ENCODE results near the gene KASH5.

The KASH5 gene

DNA sequence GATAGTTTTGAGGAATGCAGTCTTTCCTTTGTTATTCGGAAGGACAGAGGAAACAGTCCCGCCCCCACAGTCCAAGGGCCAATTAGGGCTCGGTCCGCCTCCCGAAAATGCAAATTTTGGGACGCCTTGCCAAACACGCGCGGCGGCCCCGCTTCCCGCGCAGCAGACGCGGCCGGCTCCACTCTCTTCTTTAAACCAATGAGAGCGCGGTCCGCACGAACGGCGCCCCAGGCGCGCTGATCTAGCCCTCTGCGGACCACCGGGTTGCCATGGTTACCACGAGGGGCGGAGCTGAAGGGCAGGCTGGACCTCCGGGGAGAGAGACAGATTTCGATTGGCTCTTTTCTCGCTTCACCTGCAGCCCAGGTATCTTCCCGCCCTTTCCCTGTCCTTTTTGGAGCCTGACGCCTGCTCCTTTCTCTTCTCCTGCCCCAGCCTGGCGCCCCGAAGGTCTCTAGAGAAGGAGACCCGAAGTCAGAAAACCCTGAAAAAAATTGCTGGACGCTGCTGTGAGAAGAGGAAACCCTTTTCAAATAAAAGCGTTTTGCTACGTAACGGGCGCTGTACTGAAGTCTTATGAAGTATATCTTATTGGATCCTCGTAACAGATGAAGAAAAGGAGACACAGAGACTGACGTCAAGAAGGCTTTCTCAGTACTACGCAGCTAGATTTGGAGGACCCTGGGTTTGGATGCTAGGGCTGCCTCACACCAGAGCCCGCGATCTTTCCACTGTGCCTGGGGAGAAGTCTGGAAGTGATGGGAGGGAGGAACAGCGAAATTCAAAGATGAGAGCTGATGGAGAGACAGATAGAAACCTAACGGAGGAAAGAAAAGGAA lies 33.2 kb downstream of the KASH5 start:
- TF ChIP-seq, protein P1, sequence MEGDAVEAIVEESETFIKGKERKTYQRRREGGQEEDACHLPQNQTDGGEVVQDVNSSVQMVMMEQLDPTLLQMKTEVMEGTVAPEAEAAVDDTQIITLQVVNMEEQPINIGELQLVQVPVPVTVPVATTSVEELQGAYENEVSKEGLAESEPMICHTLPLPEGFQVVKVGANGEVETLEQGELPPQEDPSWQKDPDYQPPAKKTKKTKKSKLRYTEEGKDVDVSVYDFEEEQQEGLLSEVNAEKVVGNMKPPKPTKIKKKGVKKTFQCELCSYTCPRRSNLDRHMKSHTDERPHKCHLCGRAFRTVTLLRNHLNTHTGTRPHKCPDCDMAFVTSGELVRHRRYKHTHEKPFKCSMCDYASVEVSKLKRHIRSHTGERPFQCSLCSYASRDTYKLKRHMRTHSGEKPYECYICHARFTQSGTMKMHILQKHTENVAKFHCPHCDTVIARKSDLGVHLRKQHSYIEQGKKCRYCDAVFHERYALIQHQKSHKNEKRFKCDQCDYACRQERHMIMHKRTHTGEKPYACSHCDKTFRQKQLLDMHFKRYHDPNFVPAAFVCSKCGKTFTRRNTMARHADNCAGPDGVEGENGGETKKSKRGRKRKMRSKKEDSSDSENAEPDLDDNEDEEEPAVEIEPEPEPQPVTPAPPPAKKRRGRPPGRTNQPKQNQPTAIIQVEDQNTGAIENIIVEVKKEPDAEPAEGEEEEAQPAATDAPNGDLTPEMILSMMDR (conservative IDR thresholded peaks at IDR 0.05; ENCODE audit: low read depth, low read length) = no peak
- no peak for DNase-seq (ENCODE audit: low read depth)
- H3K4me3 ChIP-seq (ENCODE audit: low read length) = peak overlapping the region; percentile 12

DNA sequence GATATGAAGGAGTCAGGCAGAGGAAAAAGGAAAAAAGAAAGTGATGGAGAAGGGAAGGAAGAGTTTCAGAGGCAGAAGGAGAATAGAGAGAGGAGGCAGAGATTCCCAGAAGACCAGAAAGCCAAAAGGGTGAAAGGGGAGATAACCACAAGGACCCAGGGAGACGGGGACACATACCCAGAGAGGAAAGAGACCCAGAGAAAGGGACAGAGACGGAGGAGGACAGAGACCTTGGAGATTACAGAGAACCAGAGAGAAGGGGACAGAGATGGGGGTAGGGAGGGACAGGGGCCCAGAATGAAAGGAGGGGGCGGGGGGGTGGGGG lies 33.8 kb downstream of the KASH5 start:
- no peak overlapping the region for H3K4me3 ChIP-seq (ENCODE audit: low read length)
- no peak for DNase-seq (ENCODE audit: low read depth)
- TF ChIP-seq, protein P1 (conservative IDR thresholded peaks at IDR 0.05; ENCODE audit: low read depth, low read length) = no peak

DNA sequence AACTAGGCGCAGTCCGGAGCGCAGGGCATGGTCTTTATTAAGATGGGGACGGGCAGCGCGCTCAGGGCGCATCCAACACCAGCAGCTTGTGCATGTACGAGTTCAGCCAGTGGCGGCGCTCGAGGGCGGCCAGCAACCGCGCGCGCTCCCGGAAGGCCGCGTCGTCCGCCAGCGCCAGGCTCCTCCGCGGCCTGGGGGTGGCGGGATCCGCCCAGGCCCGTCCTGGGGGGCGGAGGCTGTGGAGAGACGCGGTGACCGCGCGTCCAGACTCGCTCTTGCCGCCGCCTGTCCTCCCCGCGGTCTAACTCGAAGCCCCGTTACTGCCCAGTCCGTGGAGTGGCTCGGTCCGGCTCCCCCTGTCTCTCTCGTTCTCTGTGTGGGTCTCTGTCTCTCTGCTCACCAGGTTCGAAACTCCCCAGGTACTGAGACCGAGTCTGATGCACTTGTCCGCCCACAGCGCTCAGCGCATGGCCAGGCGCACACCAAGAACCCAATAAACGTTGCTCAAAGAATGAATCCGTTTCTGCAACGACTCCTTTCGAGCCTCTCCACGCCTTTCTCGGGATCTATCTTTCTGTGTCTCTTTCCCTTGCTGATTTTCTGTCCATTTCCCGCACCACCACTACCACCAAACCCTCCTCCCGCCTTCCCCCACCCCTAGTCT lies 34.5 kb downstream of the KASH5 start:
- TF ChIP-seq, protein P1 (conservative IDR thresholded peaks at IDR 0.05; ENCODE audit: low read depth, low read length) = peak; percentile 31
- no peak for DNase-seq (ENCODE audit: low read depth)
- H3K4me3 ChIP-seq (ENCODE audit: low read length) = no peak overlapping the region

DNA sequence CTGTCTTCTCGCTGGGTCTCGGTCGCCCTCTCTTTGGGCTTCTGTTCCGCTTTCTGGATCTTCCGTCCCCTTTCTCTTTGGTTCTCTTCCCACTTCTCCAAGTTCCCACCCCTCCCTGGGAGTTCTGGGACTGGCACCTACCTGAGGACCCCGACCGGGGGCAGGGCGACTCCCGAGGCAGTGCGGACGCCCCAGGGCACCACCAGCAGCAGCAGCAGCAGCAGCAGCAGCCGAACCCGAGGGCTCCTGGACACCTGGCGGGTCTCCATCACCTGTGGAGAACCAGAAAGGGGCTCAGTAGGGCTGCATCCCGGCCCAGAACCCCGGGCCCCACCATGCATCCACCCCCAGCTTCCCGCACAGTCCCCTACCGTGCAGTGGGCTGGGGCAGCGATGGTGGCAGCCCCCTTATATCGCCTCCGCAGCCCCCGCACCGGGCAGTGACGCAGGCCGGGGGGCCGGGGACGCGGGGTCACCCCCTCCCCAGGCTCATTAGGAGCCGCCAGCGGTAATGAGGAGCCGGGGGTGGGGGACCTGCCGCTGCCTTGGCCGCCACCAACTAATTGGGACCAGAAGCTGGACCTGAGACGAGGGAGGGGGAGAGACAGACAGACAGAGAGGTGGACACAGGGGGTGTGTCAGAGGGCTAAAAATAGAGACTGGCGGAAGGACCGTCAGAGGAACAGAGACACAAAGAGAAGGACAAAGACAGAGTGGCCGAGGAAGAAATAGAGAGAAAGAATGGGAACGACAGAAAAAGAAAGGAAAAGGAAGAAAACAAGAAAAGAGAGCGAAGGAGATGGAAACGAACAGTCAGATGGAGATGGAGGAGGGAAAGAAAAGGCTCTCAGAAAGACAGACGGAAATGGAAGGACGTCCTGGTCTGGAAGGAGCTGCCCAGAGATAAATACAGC lies 35.3 kb downstream of the KASH5 start, which contains the start of gene PTH2:
Gene PTH2 (minus strand): TSS at position 371 of the 914 bp plus-strand sequence. CDS start 102 bp downstream, at position 269.
- no peak for DNase-seq (ENCODE audit: low read depth)
- TF ChIP-seq, protein P1 (conservative IDR thresholded peaks at IDR 0.05; ENCODE audit: low read depth, low read length) = no peak
- no peak within 1 kb of the TSS for H3K4me3 ChIP-seq (ENCODE audit: low read length)

DNA sequence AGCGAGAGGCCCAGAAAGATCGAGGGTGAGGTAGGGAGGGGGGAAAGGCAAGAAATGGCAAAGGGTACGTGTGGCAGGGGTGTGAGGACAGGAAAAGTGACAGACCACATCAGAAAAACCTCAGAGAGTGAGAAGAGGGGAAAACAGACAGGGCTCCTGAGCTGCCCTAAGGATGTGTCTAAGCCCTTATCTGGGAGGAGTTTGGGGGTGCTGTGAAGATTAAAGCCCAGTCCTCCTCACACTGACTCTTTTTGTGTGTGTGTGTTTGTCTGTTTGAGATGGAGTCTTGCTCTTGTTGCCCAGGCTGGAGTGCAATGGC lies 35.9 kb downstream of the KASH5 start:
- no peak overlapping the region for H3K4me3 ChIP-seq (ENCODE audit: low read length)
- no peak for DNase-seq (ENCODE audit: low read depth)
- TF ChIP-seq, protein P1 (conservative IDR thresholded peaks at IDR 0.05; ENCODE audit: low read depth, low read length) = no peak

DNA sequence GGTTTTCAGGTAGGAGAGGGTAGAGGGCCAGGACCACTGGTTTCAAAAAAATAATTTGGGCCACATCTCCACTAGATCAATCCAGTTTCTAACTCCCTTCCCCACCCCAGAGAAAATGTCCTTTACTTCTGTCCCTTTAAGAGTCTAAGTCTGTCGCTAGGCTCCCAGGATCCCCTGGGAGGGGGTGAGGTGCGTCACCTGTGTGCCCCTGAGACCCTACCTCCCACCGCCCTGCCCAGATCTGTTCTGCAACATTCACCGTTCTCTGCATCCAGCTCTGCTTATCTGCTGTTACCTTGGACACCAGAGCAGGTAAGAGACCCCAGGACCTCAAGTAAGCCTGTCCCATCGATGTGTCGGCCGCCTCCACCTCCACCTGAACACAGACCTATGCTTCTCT lies 37.1 kb downstream of the KASH5 start, which contains the start of gene GFY:
Gene GFY (plus strand): TSS at position 211 of the 400 bp plus-strand sequence. CDS start 1,043 bp downstream, outside the sequence.
- TF ChIP-seq, protein P1 (conservative IDR thresholded peaks at IDR 0.05; ENCODE audit: low read depth, low read length) = no peak
- no peak within 1 kb of the TSS for H3K4me3 ChIP-seq (ENCODE audit: low read length)
- no peak for DNase-seq (ENCODE audit: low read depth)

All from retinal pigment epithelial cell (primary cell).